ENCODE measurements around the gene REG4.

DNA sequence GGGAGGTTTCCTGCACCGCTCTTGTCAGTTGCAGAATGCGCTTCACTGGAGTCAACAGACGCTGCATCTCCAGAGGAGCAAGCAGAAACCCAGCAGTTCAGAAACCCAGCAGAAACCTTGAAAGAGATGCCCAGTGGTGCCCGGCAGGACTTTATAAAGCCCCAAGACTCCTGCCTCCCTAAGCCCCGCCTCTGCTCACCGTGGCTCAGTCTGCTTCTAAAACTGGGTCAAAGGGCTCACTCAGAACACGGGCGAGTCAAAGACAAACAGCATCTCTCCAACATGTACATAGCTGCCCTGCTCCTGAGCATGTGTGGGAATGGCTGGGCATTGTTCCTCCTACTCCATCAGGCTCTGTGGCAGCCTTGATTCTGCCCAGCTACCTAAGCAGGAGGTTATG, 42.5 kb downstream of the REG4 start, which contains the start of gene HMGCS2:
- TF ChIP-seq, protein P1, sequence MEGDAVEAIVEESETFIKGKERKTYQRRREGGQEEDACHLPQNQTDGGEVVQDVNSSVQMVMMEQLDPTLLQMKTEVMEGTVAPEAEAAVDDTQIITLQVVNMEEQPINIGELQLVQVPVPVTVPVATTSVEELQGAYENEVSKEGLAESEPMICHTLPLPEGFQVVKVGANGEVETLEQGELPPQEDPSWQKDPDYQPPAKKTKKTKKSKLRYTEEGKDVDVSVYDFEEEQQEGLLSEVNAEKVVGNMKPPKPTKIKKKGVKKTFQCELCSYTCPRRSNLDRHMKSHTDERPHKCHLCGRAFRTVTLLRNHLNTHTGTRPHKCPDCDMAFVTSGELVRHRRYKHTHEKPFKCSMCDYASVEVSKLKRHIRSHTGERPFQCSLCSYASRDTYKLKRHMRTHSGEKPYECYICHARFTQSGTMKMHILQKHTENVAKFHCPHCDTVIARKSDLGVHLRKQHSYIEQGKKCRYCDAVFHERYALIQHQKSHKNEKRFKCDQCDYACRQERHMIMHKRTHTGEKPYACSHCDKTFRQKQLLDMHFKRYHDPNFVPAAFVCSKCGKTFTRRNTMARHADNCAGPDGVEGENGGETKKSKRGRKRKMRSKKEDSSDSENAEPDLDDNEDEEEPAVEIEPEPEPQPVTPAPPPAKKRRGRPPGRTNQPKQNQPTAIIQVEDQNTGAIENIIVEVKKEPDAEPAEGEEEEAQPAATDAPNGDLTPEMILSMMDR (IDR thresholded peaks at IDR 0.05; ENCODE audit: low read depth, low read length): no peak
- no peak for TF ChIP-seq EZH2phosphoT487 (IDR thresholded peaks at IDR 0.05; ENCODE audit: low read depth)

Data from OCI-LY3 (cell line).